GM20000 (cell line): ENCODE measurements around the gene PCBD1.
"Not testable (repeated sequence)": the region's sequence is repeated elsewhere in the genome, so short reads cannot be mapped to it uniquely, and the experiment has no call there.

Experiments
- DNase-seq: peaks from one replicate; pipeline ENCODE4 v3.0.0; 2012; ENCODE audit warnings: low spot score
- TF ChIP-seq, protein P1 (sequence below): IDR thresholded peaks from 2 replicates; pipeline ENCODE4 v1.5.1; 2012; ENCODE audit warnings: mild to moderate bottlenecking, control low read depth; ENCODE audit errors: extremely low read depth, missing control alignments

The PCBD1 gene

GRCh38 chr10:70879207-70879606 lies 9.2 kb downstream of the PCBD1 start:
- TF ChIP-seq, protein P1, sequence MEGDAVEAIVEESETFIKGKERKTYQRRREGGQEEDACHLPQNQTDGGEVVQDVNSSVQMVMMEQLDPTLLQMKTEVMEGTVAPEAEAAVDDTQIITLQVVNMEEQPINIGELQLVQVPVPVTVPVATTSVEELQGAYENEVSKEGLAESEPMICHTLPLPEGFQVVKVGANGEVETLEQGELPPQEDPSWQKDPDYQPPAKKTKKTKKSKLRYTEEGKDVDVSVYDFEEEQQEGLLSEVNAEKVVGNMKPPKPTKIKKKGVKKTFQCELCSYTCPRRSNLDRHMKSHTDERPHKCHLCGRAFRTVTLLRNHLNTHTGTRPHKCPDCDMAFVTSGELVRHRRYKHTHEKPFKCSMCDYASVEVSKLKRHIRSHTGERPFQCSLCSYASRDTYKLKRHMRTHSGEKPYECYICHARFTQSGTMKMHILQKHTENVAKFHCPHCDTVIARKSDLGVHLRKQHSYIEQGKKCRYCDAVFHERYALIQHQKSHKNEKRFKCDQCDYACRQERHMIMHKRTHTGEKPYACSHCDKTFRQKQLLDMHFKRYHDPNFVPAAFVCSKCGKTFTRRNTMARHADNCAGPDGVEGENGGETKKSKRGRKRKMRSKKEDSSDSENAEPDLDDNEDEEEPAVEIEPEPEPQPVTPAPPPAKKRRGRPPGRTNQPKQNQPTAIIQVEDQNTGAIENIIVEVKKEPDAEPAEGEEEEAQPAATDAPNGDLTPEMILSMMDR, result no peak
- no peak for DNase-seq

DNA sequence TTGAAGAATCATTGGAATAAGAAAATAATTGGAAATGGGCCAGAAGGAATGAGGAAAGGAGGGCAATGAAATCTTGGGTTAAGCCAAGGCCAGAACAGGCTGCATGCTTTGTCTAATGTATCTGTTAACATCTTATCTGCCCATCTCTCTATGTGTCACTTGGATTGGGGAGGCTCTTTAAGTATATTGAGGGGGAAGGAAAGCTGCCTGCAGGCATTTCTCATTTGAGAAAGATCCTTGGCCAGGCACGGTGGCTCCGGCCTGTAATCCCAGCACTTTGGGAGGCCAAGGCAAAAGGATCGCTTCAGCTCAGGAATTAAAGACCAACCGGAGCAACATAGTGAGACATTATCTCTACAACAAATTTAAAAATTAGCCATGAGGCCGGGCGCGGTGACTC lies 14.3 kb downstream of the PCBD1 start:
- no peak for DNase-seq
- TF ChIP-seq, protein P1, result no peak

GRCh38 chr10:70872291-70872690 lies 16.1 kb downstream of the PCBD1 start:
- TF ChIP-seq, protein P1, result no peak
- DNase-seq, result no peak

- DNase-seq, result no peak
Observed at GRCh38 chr10:70866424-70866823, 21.9 kb downstream of the PCBD1 start.

DNA sequence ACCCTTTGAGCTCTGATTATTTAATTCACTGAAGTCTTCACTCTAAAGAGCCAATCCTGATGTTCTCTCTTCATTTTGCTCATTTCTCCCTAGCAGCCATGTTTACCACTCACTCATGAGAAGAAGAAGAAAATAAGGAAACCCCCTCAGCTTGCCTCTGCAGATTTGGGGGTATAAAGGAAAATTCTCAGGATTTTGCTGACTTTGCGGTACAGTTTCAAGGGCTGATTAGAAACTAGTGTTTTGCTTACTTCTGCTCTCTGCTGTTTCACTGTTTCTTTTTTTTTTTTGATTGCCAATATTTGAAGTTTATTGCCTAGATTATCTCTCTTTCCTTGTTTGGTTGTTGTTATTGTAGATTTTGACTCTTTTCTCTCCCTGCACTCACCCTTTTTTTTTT lies 23.4 kb downstream of the PCBD1 start:
- no peak for DNase-seq
- TF ChIP-seq, protein P1, result no peak

More at GRCh38 chr10:70866424-70866823, 21.9 kb downstream of the PCBD1 start:
- TF ChIP-seq, protein P1, result no peak

GRCh38 chr10:70863470-70864160 lies 24.8 kb downstream of the PCBD1 start:
- TF ChIP-seq, protein P1, result no peak
- DNase-seq, result no peak

- not testable (repeated sequence) for DNase-seq
Observed at GRCh38 chr10:70861495-70862197, 26.7 kb downstream of the PCBD1 start.

GRCh38 chr10:70858759-70859158 lies 29.6 kb downstream of the PCBD1 start:
- DNase-seq, result no peak
- TF ChIP-seq, protein P1, result no peak
